Measurements from ENCODE around the gene COL2A1.

The COL2A1 gene

GRCh38 chr12:47989666-47990065 lies 14.6 kb downstream of the COL2A1 start:
- DNase-seq (ENCODE audit: low read depth in 2 of 2): no peak

GRCh38 chr12:47989023-47989417 lies 15.3 kb downstream of the COL2A1 start:
- DNase-seq (ENCODE audit: low read depth in 2 of 2): no peak

GRCh38 chr12:47988073-47989022 lies 15.9 kb downstream of the COL2A1 start:
- DNase-seq (ENCODE audit: low read depth in 2 of 2): no peak

GRCh38 chr12:47987411-47988072 lies 16.7 kb downstream of the COL2A1 start:
- no peak for DNase-seq (ENCODE audit: low read depth in 2 of 2)

- no peak for DNase-seq (ENCODE audit: low read depth in 2 of 2)
Measured at GRCh38 chr12:47986832-47987231, 17.4 kb downstream of the COL2A1 start.

GRCh38 chr12:47986291-47986660 lies 18.0 kb downstream of the COL2A1 start:
- DNase-seq (ENCODE audit: low read depth in 2 of 2): no peak

GRCh38 chr12:47985596-47986290 lies 18.5 kb downstream of the COL2A1 start:
- no peak for DNase-seq (ENCODE audit: low read depth in 2 of 2)

- DNase-seq (ENCODE audit: low read depth in 2 of 2): no peak
Measured at GRCh38 chr12:47984331-47984801, 19.9 kb downstream of the COL2A1 start.

GRCh38 chr12:47983541-47984115 lies 20.6 kb downstream of the COL2A1 start:
- DNase-seq (ENCODE audit: low read depth in 2 of 2): no peak

GRCh38 chr12:47982770-47983169 lies 21.5 kb downstream of the COL2A1 start:
- no peak for DNase-seq (ENCODE audit: low read depth in 2 of 2)

GRCh38 chr12:47982311-47982710 lies 22.0 kb downstream of the COL2A1 start:
- DNase-seq (ENCODE audit: low read depth in 2 of 2): no peak

GRCh38 chr12:47981496-47982260 lies 22.6 kb downstream of the COL2A1 start:
- no peak for DNase-seq (ENCODE audit: low read depth in 2 of 2)

GRCh38 chr12:47980779-47981495 lies 23.3 kb downstream of the COL2A1 start:
- DNase-seq (ENCODE audit: low read depth in 2 of 2): no peak

- DNase-seq (ENCODE audit: low read depth in 2 of 2): no peak
Measured at GRCh38 chr12:47980197-47980596, 24.1 kb downstream of the COL2A1 start.

GRCh38 chr12:47979686-47980085 lies 24.6 kb downstream of the COL2A1 start:
- DNase-seq (ENCODE audit: low read depth in 2 of 2): no peak

GRCh38 chr12:47979166-47979565 lies 25.1 kb downstream of the COL2A1 start:
- no peak for DNase-seq (ENCODE audit: low read depth in 2 of 2)

GRCh38 chr12:47978598-47978873 lies 25.7 kb downstream of the COL2A1 start:
- no peak for DNase-seq (ENCODE audit: low read depth in 2 of 2)

GRCh38 chr12:47977772-47978597 lies 26.3 kb downstream of the COL2A1 start:
- DNase-seq (ENCODE audit: low read depth in 2 of 2): no peak

GRCh38 chr12:47977046-47977771 lies 27.1 kb downstream of the COL2A1 start:
- no peak for DNase-seq (ENCODE audit: low read depth in 2 of 2)
